HepG2 (cell line): ENCODE results near the gene MARVELD3. TPM values are rescaled to one million over a fixed set of nuclear protein-coding genes. Genes with fewer than 3 reads are reported as not detected.

ENCODE experiments used
- ARID5B ChIP-seq: IDR thresholded peaks from 2 replicates; pipeline ENCODE4 v1.4.0; 2020; ENCODE audit warnings: mild to moderate bottlenecking, missing genetic modification reagents
- FOXP1 ChIP-seq, 2 experiments: fragments of 450-650 bp in 1 of 2; IDR thresholded peaks; 2 replicates each; pipeline ENCODE4 v1.6.1; 2017 to 2018; ENCODE audit warnings: antibody characterized with exemption in 1 of 2
- GABPB1 ChIP-seq: IDR thresholded peaks from 2 replicates; pipeline ENCODE4 v1.6.1; 2016; ENCODE audit warnings: mild to moderate bottlenecking, missing genetic modification reagents, moderate library complexity, missing compliant biosample characterization
- HCFC1 ChIP-seq: fragments of 150-350 bp; IDR thresholded peaks from 2 replicates; pipeline ENCODE4 v1.6.1; 2014; ENCODE audit warnings: low read depth, low read length
- HHEX ChIP-seq: IDR thresholded peaks from 2 replicates; pipeline ENCODE4 v1.6.1; 2016; ENCODE audit warnings: control low read depth
- PHF5A ChIP-seq: IDR thresholded peaks from one replicate; pipeline ENCODE4 v1.6.1; 2018; ENCODE audit warnings: low read depth, missing genetic modification reagents; ENCODE audit not compliant: unreplicated experiment
- PRDM10 ChIP-seq: sonication (generic); formaldehyde crosslinking; IDR thresholded peaks from 2 replicates; pipeline ENCODE4 v1.4.0; 2020; ENCODE audit warnings: low read depth, missing genetic modification reagents
- RCOR2 ChIP-seq: IDR thresholded peaks from 2 replicates; pipeline ENCODE4 v1.6.1; 2016; ENCODE audit warnings: missing biosample characterization, missing genetic modification reagents
- SMARCC2 ChIP-seq: fragments of 450-650 bp; IDR thresholded peaks from 2 replicates; pipeline ENCODE4 v1.6.1; 2017; ENCODE audit warnings: antibody characterized with exemption, mild to moderate bottlenecking
- SP4 ChIP-seq: sonication (generic); formaldehyde crosslinking; IDR thresholded peaks from 2 replicates; pipeline ENCODE4 v1.8.1; 2023; ENCODE audit warnings: mild to moderate bottlenecking, missing genetic modification reagents
- STAT6 ChIP-seq: sonication (generic); formaldehyde crosslinking; IDR thresholded peaks from 2 replicates; pipeline ENCODE4 v1.4.0; 2020; ENCODE audit warnings: missing genetic modification reagents, mild to moderate bottlenecking, borderline replicate concordance
- THYN1 ChIP-seq: sonication (generic); formaldehyde crosslinking; IDR thresholded peaks from 2 replicates; pipeline ENCODE4 v1.8.1; 2023; ENCODE audit warnings: low read depth, mild to moderate bottlenecking, moderate library complexity, missing genetic modification reagents, borderline replicate concordance
- WIZ ChIP-seq: sonication (generic); formaldehyde crosslinking; IDR thresholded peaks from 2 replicates; pipeline ENCODE4 v1.5.1; 2020; ENCODE audit warnings: mild to moderate bottlenecking, missing genetic modification reagents
- ZNF276 ChIP-seq: sonication (generic); formaldehyde crosslinking; IDR thresholded peaks from 2 replicates; pipeline ENCODE4 v1.4.0; 2020; ENCODE audit warnings: mild to moderate bottlenecking, low read depth, missing genetic modification reagents
- ZNF343 ChIP-seq: sonication (generic); formaldehyde crosslinking; IDR thresholded peaks from 2 replicates; pipeline ENCODE4 v1.4.0; 2020; ENCODE audit warnings: mild to moderate bottlenecking, missing genetic modification reagents
- ZNF510 ChIP-seq: sonication (generic); formaldehyde crosslinking; IDR thresholded peaks from 2 replicates; pipeline ENCODE4 v1.4.0; 2020; ENCODE audit warnings: low read depth, mild to moderate bottlenecking, missing genetic modification reagents
- ZNF790 ChIP-seq: sonication (generic); formaldehyde crosslinking; IDR thresholded peaks from 2 replicates; pipeline ENCODE4 v1.8.0; 2022; ENCODE audit warnings: missing genetic modification reagents, mild to moderate bottlenecking, borderline replicate concordance
- polyA plus RNA-seq, 8 experiments: library from polyadenylated mRNA; depleted of rRNA in 3 of 8; stranded (reverse) in 7 of 8; unstranded in 1 of 8; fragments of >200 nt; fragmentation: Illumina TruSeq in 4 of 8; extraction: Trizol in 4 of 8; gene quantifications; 2 replicates each; pipeline versions ENCODE4 v1.2.1 to v1.2.3, GENCODE V29; 2011 to 2016; ENCODE audit warnings: low read depth in 4 of 8, missing spikeins in 1 of 8, mixed read lengths in 1 of 8; ENCODE audit not compliant: insufficient read depth in 1 of 8
- total RNA-seq, 5 experiments: library from RNA; depleted of rRNA; stranded (reverse); fragments of >200 nt; fragmentation: Illumina TruSeq; extraction: Trizol; gene quantifications; 2 replicates each; pipeline ENCODE4 v1.2.3, GENCODE V29; 2016; ENCODE audit warnings: low read depth in 1 of 5

MARVELD3 gene
- total and polyA plus RNA-seq, 2 of the 13 experiments (the other 11 are each of a cell fraction or from before 2014, with no cell fraction given) = 4.8 to 5.6 TPM

GRCh38 chr16:71594000-71594646 is 31.9 kb upstream of the MARVELD3 start (continued):
- TF ChIP-seq PRDM10 (0 out of 2 replicates have a peak, but pooled peaks have one; percentile 47), HHEX (peak; percentile 23; the same call in 1 of the 2 replicates), FOXP1 (IDR thresholded peaks at IDR 0.05) (no peak), FOXP1 (CRISPR knock-in tag; IDR thresholded peaks at IDR 0.05) (peak; percentile 84), STAT6 (CRISPR knock-in tag) (no peak), HCFC1 (no peak), ARID5B (CRISPR knock-in tag) (peak; percentile 82; the same call in 1 of the 2 replicates), THYN1 (CRISPR knock-in tag) (no peak), ZNF343 (no peak), ZNF510 (CRISPR knock-in tag) (no peak), WIZ (0 out of 2 replicates have a peak, but pooled peaks have one; percentile 62), ZNF790 (0 out of 2 replicates have a peak, but pooled peaks have one; percentile 21), RCOR2 (CRISPR knock-in tag) (peak; percentile 32; the same call in 1 of the 2 replicates), SMARCC2 (peak; percentile 34; the same call in 1 of the 2 replicates), PHF5A (CRISPR knock-in tag) (no peak), SP4 (CRISPR knock-in tag) (no peak; the same call in 1 of the 2 replicates), GABPB1 (peak; percentile 48; the same call in 1 of the 2 replicates), ZNF276 (CRISPR knock-in tag) (no peak)
